ENCODE results near the gene PLXNA2. TPM values are rescaled to one million over a fixed set of nuclear protein-coding genes. Genes with fewer than 3 reads are reported as not detected.

Gene PLXNA2
- total and polyA plus RNA-seq, 2 of the 13 experiments (the other 11 are each of a cell fraction or from before 2014, with no cell fraction given), result 1.1 to 2.1 TPM

- TF ChIP-seq ZNF20 (CRISPR knock-in tag; IDR thresholded peaks at IDR 0.05), result no peak
- no peak for TF ChIP-seq ZNF557 (CRISPR knock-in tag; IDR thresholded peaks at IDR 0.05)
- TF ChIP-seq PHF8 (CRISPR knock-in tag; IDR thresholded peaks at IDR 0.05), result no peak
- TF ChIP-seq SOX6 (IDR thresholded peaks at IDR 0.05), result no peak
- TF ChIP-seq SOX6 (CRISPR knock-in tag; IDR thresholded peaks at IDR 0.05), result peak; percentile 34; the same call in 1 of the 2 replicates
- no peak for TF ChIP-seq YY1 (IDR thresholded peaks at IDR 0.05; ENCODE audit: insufficient read depth, insufficient replicate concordance, low read depth, low read length)
- TF ChIP-seq TFDP1 (CRISPR knock-in tag; IDR thresholded peaks at IDR 0.05; ENCODE audit: borderline replicate concordance), result no peak
- TF ChIP-seq CREB1 (IDR thresholded peaks at IDR 0.05), result no peak
- no peak for TF ChIP-seq CREB1 (CRISPR knock-in tag; IDR thresholded peaks at IDR 0.05)
- no peak for TF ChIP-seq ZNF350 (CRISPR knock-in tag; IDR thresholded peaks at IDR 0.05; ENCODE audit: borderline replicate concordance, low read depth)
- no peak for TF ChIP-seq ZNF274 (CRISPR knock-in tag; IDR thresholded peaks at IDR 0.05)
- TF ChIP-seq ZNF335 (CRISPR knock-in tag; IDR thresholded peaks at IDR 0.05), result no peak
- no peak for TF ChIP-seq MATR3 (CRISPR knock-in tag; IDR thresholded peaks at IDR 0.05)
- no peak for TF ChIP-seq ZNF263 (CRISPR knock-in tag; IDR thresholded peaks at IDR 0.05)
- TF ChIP-seq FOSL2 (CRISPR knock-in tag; IDR thresholded peaks at IDR 0.05), result peak; percentile 90
- no peak for TF ChIP-seq ZNF256 (CRISPR knock-in tag; conservative IDR thresholded peaks at IDR 0.05)
- no peak for TF ChIP-seq ZNF879 (CRISPR knock-in tag; IDR thresholded peaks at IDR 0.05)
- TF ChIP-seq IKZF4 (CRISPR knock-in tag; IDR thresholded peaks at IDR 0.05; ENCODE audit: borderline replicate concordance, low read depth, not compliant biosample characterization), result no peak
- TF ChIP-seq ZBTB38 (CRISPR knock-in tag; IDR thresholded peaks at IDR 0.05), result no peak
- no peak for TF ChIP-seq ZNF317 (CRISPR knock-in tag; IDR thresholded peaks at IDR 0.05)
- no peak for TF ChIP-seq LBX2 (CRISPR knock-in tag; IDR thresholded peaks at IDR 0.05; ENCODE audit: borderline replicate concordance)
- TF ChIP-seq, protein P1, sequence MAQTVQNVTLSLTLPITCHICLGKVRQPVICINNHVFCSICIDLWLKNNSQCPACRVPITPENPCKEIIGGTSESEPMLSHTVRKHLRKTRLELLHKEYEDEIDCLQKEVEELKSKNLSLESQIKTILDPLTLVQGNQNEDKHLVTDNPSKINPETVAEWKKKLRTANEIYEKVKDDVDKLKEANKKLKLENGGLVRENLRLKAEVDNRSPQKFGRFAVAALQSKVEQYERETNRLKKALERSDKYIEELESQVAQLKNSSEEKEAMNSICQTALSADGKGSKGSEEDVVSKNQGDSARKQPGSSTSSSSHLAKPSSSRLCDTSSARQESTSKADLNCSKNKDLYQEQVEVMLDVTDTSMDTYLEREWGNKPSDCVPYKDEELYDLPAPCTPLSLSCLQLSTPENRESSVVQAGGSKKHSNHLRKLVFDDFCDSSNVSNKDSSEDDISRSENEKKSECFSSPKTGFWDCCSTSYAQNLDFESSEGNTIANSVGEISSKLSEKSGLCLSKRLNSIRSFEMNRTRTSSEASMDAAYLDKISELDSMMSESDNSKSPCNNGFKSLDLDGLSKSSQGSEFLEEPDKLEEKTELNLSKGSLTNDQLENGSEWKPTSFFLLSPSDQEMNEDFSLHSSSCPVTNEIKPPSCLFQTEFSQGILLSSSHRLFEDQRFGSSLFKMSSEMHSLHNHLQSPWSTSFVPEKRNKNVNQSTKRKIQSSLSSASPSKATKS (CRISPR knock-in tag; IDR thresholded peaks at IDR 0.05), result no peak
- TF ChIP-seq GMEB2 (CRISPR knock-in tag; IDR thresholded peaks at IDR 0.05; ENCODE audit: low read depth), result no peak
- TF ChIP-seq IRX3 (CRISPR knock-in tag; IDR thresholded peaks at IDR 0.05; ENCODE audit: borderline replicate concordance, low read depth), result no peak
- no peak for TF ChIP-seq ZNF530 (CRISPR knock-in tag; IDR thresholded peaks at IDR 0.05; ENCODE audit: low read depth)
- no peak for TF ChIP-seq ZSCAN12 (CRISPR knock-in tag; IDR thresholded peaks at IDR 0.05)
- no peak for TF ChIP-seq HDAC1 (CRISPR knock-in tag; IDR thresholded peaks at IDR 0.05)
- TF ChIP-seq TBL1XR1 (IDR thresholded peaks at IDR 0.05; ENCODE audit: borderline replicate concordance, low read length, partially characterized antibody), result no peak
- peak; percentile 25 for TF ChIP-seq RARA (CRISPR knock-in tag; IDR thresholded peaks at IDR 0.05)
- TF ChIP-seq ZNF383 (CRISPR knock-in tag; IDR thresholded peaks at IDR 0.05; ENCODE audit: borderline replicate concordance), result no peak
Observed at GRCh38 chr1:208201229-208201628, 43.0 kb downstream of the PLXNA2 start (continued).

Data from HepG2 (cell line).